Measurements from ENCODE around the gene EXOC1L.

GRCh38 chr4:55820279-55820678, 689 bp downstream of the EXOC1L start:
- TF ChIP-seq POLR2A (IDR thresholded peaks at IDR 0.05; ENCODE audit: borderline replicate concordance, extremely low read depth, insufficient read depth, insufficient read length) (no peak), CTCF (IDR thresholded peaks at IDR 0.05 in 2 of 3, conservative IDR thresholded peaks at IDR 0.05 in 1 of 3; ENCODE audit: borderline replicate concordance in 1 of 3, insufficient read depth in 1 of 3, low read depth in 2 of 3, low read length in 2 of 3) (no peak), EZH2phosphoT487 (IDR thresholded peaks at IDR 0.05; ENCODE audit: borderline replicate concordance) (no peak), TCF7L2 (IDR thresholded peaks at IDR 0.05; ENCODE audit: borderline replicate concordance, extremely low read depth, insufficient read depth, insufficient read length) (no peak), MAX (IDR thresholded peaks at IDR 0.05) (no peak), EZH2 (IDR thresholded peaks at IDR 0.05) (no peak)

Data from HCT116 (cell line).